ENCODE results near the gene PRMT3.

- TF ChIP-seq CTCF (conservative IDR thresholded peaks at IDR 0.05; ENCODE audit: low read depth, low read length) (no peak), EZH2 (IDR thresholded peaks at IDR 0.05; ENCODE audit: borderline replicate concordance, low read depth, low read length, poor library complexity, severe bottlenecking) (no peak)
Measured at GRCh38 chr11:20535271-20535881, 147.9 kb downstream of the PRMT3 start.
